G401.6 (cell line): ENCODE data around the gene ARMS2.
A peak's percentile ranks its signal among the peaks of the same experiment; 100 is the strongest.

Source experiments
- FAIRE-seq: peaks from 2 replicates; lab custom pipeline; 2012; peaks lifted over from hg19 to GRCh38; lab: Jason Lieb, UNC

The ARMS2 gene, protein sequence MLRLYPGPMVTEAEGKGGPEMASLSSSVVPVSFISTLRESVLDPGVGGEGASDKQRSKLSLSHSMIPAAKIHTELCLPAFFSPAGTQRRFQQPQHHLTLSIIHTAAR

GRCh38 chr10:122454603-122455080 lies at the start of gene ARMS2:
Gene ARMS2 (plus strand): TSS chr10:122454653. CDS start chr10:122454728, 75 bp downstream.
- no peak for FAIRE-seq

DNA sequence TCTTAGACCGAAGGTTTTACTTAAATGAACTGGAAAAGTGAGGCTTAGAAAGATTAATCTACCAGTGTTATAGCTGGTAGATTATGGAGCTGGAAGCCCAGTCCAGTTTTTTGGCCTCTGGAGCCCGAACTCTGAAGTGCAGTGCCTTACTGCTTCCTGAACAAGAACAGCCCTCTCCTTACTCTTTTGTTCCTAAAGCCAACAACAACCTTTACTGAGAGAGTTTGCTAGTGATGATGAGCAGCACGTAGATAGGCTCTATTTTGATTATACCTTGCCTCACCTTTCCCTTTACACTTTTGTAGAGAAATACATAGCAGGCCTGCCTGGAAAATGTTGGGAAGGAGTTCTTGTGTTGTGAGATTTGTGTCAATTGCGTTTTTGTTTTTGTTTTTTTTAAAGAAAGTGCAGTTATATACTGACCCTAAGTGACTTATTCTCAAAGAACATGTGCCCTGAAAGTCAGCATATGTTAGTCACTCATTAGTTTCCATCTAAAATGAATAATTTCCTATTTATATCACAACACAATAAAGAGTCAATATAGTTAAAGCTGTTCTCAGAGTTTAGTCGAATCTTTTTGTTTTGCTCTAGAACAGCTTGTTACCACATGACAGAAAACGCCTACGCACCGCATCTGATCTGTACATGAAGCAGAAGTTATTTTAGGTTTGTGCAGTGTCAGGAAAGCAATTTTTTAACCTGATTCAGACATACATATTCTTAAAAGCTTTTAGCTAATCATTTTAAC lies 46.9 kb upstream of the ARMS2 start:
- no peak for FAIRE-seq

GRCh38 chr10:122413327-122413726 lies 41.1 kb upstream of the ARMS2 start:
- FAIRE-seq = no peak

DNA sequence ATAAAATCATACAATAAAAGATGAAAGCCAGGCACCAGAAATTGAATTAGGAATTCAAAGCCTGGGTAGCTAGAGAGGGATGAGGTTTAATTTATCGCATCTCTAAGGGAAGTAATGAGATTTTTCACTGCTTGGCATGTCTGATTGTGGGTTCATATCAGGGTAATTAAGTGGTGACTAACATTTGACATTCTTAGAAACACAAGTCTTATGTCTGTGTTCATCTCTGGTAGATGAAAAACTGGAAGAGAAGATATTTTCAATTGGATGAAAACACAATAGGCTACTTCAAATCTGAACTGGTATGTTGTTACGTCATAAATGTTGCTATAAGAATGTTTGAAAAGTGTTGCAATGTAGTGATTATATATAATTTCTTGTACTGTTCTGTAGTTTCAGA lies 36.8 kb upstream of the ARMS2 start:
- FAIRE-seq = no peak

DNA sequence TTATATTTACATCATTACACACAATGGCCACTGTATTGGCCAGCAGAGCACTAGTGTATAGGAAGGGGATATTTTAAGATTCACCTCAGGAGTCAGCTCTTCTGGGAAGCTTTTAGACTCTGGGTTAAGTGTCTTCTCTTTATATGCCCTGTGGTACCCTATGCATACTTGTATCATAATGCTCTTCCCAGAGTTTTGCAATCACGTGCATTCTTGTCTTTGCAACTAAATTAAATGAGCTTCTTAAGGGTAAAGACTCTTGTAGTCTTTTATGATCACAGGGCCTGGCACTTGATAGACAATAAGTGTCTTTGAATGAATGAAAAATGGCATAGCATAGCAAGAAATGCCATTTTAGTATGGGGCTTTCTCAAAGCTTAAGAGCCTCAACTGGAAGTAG lies 35.4 kb upstream of the ARMS2 start:
- no peak for FAIRE-seq

DNA sequence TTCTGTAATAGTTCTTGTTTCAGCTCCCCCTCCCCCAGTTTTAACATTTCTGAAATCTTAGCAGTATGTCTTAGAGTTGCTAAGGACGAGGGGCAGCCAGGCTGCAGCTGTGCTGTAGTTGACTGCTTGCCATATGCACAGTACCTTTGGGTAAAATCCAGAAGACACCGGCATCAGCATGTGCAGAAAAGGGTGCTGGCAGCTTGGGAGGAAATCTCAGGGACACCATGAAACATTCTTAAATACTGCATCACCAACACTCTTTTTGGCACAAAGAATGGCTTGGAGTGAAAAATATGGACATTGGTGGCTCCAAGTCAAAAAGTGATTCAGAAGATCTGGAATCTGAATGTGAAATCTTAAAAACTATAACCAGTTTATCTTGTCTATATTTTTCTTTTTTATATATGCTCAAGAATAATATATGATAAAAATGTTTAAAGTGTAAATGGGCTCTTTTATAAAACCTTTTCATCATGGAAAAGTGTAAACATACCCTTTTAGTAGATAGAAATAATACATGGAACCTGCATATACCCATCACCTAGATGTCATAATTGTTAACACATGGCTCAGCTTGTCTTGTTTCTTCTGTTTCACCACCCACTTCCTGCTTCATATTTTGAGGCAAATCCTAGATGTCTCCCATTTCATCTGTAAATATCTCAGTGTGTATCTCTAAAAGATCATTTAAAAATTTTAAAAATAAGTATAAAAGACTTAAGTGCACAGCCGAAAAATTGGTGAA lies 34.4 kb upstream of the ARMS2 start:
- no peak for FAIRE-seq

DNA sequence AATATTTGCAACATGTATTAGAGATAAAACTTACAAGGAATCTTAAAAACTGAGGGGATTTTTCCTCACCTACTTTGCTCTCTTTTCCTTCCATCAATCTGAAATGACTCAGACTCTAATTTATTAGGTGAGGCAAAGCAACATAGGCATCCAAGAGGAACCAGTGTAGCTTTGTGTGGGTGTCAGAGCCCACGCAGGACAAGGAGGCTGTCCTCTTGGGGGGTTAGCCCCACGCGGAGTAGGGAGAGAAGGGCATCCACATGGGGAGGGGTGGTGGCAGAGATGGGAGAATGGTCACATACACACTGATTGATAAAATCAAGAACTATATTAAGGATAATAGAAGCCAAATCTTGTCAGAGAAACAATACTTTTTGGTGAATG lies 33.8 kb upstream of the ARMS2 start:
- FAIRE-seq = no peak

GRCh38 chr10:122421054-122421625 lies 33.3 kb upstream of the ARMS2 start:
- no peak for FAIRE-seq

- no peak for FAIRE-seq
These were observed 32.7 kb upstream of the ARMS2 start for GRCh38 chr10:122421742-122422141.

GRCh38 chr10:122422266-122422989 lies 32.0 kb upstream of the ARMS2 start:
- no peak for FAIRE-seq

DNA sequence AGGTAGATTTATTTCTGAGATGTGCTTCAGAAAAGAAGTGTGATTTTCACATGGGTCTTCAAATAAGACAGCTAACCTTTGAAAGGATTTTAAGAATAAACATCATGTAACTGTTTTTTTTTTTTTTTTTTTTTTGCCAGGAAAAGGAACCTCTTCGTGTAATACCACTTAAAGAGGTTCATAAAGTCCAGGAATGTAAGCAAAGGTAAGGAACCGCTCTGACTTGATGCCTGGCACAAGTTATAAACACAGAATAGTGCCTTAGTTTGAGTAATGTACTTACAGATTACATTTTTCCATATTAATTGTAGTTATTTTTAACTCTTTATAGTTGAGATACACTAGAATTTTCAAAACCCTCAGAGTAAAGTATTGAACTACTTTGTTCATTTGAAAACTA lies 30.4 kb upstream of the ARMS2 start:
- no peak for FAIRE-seq

DNA sequence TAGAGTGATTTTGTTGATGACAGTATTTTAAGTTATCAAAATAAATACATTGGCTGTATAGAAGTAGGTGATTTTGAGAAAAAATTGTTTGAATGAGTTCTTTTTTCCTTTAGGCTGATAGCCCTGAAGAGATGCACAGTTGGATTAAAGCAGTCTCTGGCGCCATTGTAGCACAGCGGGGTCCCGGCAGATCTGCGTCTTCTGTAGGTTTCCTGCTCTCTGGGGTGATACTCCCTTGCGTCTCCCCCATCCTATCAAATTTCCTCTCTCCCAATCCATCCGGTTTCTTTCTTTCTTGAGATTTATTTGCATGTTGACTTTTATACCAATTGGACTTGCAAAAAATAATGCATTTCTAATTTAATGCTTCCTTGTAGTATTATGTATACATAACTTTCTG lies 27.6 kb upstream of the ARMS2 start:
- no peak for FAIRE-seq

GRCh38 chr10:122427280-122427679 lies 27.2 kb upstream of the ARMS2 start:
- no peak for FAIRE-seq

DNA sequence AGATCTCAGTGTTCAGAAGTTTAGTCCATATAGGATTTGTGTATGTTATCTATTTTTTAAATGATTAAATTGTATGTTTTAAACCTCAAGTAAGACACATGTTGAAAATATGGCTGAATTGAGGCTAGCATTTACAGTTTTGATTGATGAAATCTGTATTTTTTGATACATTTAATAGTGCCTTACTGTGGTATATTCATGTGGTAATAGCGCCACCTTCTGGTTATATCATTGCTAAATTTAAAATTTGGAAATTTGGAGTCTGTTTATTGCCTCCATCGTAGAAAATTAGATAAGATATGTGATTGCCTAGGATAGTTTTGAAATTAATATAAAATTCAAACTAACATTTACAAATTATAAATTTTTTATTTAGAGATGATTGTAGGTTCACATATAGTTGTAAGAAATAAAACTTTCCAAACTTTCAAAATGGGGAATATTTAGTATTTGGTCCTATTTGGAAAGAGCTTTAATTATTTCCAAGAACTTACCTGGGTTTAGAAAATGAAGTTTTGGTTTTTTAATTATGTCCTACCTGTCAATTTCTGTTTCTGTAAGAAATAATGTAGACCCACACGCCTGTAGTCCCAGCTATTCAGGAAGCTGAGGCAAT lies 19.1 kb upstream of the ARMS2 start:
- peak; percentile 97 for FAIRE-seq

DNA sequence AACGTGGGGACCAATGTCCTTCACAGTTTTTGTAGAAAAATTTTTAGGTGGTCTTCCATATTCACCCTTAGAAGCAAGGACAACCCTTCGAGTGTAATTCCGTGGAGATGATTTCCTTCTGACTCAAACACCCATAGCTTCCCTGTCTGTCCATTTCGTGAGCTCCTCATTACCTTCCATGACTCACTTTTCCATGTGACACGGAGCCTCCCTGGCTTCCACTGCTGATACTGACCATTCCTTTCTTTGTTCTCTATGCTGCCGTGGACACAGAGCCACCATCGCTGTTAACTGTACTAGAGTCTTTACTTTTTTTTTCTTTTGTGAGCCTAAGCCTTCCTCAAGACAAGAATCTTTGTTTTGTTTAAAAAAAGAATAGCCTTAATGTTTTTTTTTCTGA lies 12.5 kb upstream of the ARMS2 start:
- FAIRE-seq = no peak

GRCh38 chr10:122445469-122445868 lies 9.0 kb upstream of the ARMS2 start:
- no peak for FAIRE-seq

DNA sequence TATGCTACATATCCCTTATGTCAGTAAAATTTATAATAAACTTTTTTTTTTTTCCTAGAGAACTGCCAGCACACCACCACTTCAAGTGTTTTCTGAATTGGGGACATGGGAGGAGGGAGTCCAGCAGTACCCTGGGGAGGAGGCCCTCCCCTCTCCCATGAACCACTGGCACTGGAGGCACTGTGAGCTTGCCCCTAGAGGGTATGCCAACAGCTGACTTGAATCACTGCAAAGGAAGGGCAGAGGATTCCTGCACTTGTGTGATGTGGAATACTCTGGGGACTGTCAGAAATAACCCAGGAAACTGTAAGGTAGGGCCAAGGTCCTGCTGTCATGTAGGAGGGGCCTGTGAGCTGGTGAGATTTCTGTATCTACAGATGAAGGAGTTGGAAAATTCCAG lies 8.5 kb upstream of the ARMS2 start:
- no peak for FAIRE-seq

DNA sequence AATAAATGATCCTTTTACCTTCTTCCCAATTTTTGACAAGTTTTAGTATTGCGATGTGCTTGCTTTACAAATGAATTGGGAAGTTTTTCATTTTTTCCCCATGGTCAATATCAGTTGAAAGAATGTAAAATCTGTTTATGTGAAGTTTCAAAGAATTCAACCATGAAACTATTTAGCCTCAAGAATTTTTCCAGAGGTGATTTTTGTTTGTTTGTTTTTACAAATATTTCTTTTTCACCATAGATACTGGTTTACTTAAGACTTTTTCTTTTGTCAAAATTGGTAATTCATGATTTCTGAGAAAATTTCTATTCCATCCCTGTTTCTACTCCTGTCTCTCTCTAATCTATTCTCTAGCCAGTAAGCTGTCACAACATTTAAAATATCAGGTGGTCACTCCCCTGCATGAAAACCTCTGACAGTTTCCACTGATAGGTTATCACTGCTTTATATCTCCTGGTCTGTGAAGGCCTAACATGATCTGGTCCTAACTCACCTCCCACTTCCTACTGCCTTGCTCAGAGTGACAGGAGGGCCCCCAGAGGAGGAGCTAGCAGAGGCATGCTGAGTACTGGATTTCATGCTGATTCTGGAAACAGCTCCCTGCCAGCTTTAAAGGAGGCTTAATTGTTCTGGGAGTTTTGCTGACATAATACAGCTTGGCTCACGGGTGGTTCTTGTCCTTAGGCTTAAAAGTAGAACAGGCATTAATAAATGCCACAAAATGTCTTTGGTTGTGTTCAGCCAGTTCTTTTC lies 7.6 kb upstream of the ARMS2 start:
- no peak for FAIRE-seq

- FAIRE-seq = no peak
These were observed 5.9 kb upstream of the ARMS2 start for GRCh38 chr10:122448600-122448999.

- FAIRE-seq = no peak
These were observed 5.3 kb upstream of the ARMS2 start for GRCh38 chr10:122449153-122449552.

GRCh38 chr10:122450353-122450990 lies 4.0 kb upstream of the ARMS2 start:
- FAIRE-seq = no peak
